ENCODE results near the gene SH2D2A. TPM values are rescaled to one million over a fixed set of nuclear protein-coding genes. Genes with fewer than 3 reads are reported as not detected.
A peak's percentile ranks its signal among the peaks of the same experiment; 100 is the strongest.

Gene SH2D2A
- total and polyA plus RNA-seq, 9 of the 15 experiments (the other 6 are each of a cell fraction or from before 2014, with no cell fraction given) = 0.89 to 33.6 (median 6.9) TPM

DNA sequence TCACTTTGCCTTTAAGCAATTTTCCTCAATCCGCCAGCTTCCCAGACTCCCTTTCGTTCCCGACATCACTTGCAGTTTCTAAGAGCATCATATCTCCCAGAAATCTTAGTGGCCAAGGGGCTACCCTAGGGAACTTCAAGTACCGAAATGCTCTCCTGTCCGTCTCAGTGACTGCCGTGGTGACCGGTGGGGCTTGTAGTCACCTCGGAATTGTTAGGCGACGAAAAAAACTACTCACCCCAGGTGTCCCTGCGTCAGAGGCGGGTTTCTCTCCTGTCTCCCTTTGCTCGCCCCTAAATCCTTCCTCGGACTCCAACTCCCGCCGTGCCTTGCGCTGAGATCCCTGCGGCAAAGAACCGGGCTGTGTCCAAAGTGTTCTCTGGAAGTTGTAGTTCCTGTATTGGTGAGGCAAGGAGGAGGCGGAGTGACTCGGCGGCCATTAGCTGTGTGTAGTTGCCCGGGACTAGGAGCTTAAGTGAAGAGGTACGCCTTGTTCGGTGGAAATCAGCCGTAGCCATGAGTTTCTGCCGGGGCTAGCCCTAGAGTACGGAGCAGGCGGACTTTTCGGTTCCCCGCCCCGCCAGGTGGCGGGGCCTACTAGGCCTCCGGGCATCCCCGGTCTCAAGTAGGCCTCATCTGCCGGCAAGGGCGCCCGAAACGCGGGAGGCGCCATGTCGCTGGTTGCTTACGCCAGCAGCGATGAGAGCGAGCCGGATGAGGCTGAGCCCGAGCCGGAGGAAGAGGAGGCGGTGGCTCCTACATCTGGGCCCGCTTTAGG, 49.4 kb downstream of the SH2D2A start, which contains the start of gene PRCC (continued):
- TF ChIP-seq MTA3 (IDR thresholded peaks at IDR 0.05; ENCODE audit: borderline replicate concordance) (peak; percentile 40; the same call in 1 of the 2 replicates), ZNF644 (tag; IDR thresholded peaks at IDR 0.05; ENCODE audit: low read depth) (peak; percentile 99), SPI1 (IDR thresholded peaks at IDR 0.05; ENCODE audit: borderline replicate concordance, low read depth, low read length) (no peak), DIDO1 (tag; IDR thresholded peaks at IDR 0.05; ENCODE audit: low read depth) (peak; percentile 64), ZSCAN32 (CRISPR knock-in tag; IDR thresholded peaks at IDR 0.05) (no peak), EWSR1 (IDR thresholded peaks at IDR 0.05; ENCODE audit: borderline replicate concordance, low read depth, partially characterized antibody) (no peak), TFAM (CRISPR knock-in tag; conservative IDR thresholded peaks at IDR 0.05) (no peak), RFX1 (IDR thresholded peaks at IDR 0.05) (peak; percentile 59; the same call in 1 of the 2 replicates), ZBTB40 (IDR thresholded peaks at IDR 0.05) (peak; percentile 87), ZBTB40 (CRISPR knock-in tag; IDR thresholded peaks at IDR 0.05) (no peak), ZNF124 (CRISPR knock-in tag; IDR thresholded peaks at IDR 0.05) (no peak), JUNB (CRISPR knock-in tag; conservative IDR thresholded peaks at IDR 0.05) (no peak)
- TF ChIP-seq, protein P1, sequence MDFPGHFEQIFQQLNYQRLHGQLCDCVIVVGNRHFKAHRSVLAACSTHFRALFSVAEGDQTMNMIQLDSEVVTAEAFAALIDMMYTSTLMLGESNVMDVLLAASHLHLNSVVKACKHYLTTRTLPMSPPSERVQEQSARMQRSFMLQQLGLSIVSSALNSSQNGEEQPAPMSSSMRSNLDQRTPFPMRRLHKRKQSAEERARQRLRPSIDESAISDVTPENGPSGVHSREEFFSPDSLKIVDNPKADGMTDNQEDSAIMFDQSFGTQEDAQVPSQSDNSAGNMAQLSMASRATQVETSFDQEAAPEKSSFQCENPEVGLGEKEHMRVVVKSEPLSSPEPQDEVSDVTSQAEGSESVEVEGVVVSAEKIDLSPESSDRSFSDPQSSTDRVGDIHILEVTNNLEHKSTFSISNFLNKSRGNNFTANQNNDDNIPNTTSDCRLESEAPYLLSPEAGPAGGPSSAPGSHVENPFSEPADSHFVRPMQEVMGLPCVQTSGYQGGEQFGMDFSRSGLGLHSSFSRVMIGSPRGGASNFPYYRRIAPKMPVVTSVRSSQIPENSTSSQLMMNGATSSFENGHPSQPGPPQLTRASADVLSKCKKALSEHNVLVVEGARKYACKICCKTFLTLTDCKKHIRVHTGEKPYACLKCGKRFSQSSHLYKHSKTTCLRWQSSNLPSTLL (IDR thresholded peaks at IDR 0.05) = no peak
- TF ChIP-seq, protein P2, sequence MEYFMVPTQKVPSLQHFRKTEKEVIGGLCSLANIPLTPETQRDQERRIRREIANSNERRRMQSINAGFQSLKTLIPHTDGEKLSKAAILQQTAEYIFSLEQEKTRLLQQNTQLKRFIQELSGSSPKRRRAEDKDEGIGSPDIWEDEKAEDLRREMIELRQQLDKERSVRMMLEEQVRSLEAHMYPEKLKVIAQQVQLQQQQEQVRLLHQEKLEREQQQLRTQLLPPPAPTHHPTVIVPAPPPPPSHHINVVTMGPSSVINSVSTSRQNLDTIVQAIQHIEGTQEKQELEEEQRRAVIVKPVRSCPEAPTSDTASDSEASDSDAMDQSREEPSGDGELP (CRISPR knock-in tag; IDR thresholded peaks at IDR 0.05; ENCODE audit: borderline replicate concordance) = peak; percentile 74

Measured in K562 (cell line).